Suprapubic skin (tissue), 4 donors: ENCODE results near the gene ASIC5. TPM values are rescaled to one million over a fixed set of nuclear protein-coding genes. Genes with fewer than 3 reads are reported as not detected.
A peak's percentile ranks its signal among the peaks of the same experiment; 100 is the strongest.
"Not testable (repeated sequence)": the region's sequence is repeated elsewhere in the genome, so short reads cannot be mapped to it uniquely, and the experiment has no call there.

Experiments used
- DNase-seq, 2 donors: peaks; one replicate each; pipeline ENCODE4 v3.0.0-alpha.2; 2019; ENCODE audit warnings: low spot score in 2 of 2
- H3K27ac ChIP-seq: fragments of 200-600 bp; sonication (generic); one replicate; pipeline ENCODE4 v1.5.1; 2019
- H3K27me3 ChIP-seq: fragments of 200-600 bp; sonication (generic); one replicate; pipeline ENCODE4 v1.5.1; 2019
- H3K36me3 ChIP-seq: fragments of 200-600 bp; sonication (generic); one replicate; pipeline ENCODE4 v1.5.1; 2019
- H3K4me1 ChIP-seq: fragments of 200-600 bp; sonication (generic); one replicate; pipeline ENCODE4 v1.5.1; 2019
- H3K4me3 ChIP-seq: fragments of 200-600 bp; sonication (generic); one replicate; pipeline ENCODE4 v1.5.1; 2019; ENCODE audit warnings: mild to moderate bottlenecking
- H3K9me3 ChIP-seq: fragments of 200-600 bp; sonication (generic); one replicate; pipeline ENCODE4 v1.5.1; 2019
- CTCF ChIP-seq, 2 donors: fragments of 200-600 bp in 1 of 2; fragments of 450-650 bp in 1 of 2; sonication (generic) in 1 of 2; IDR thresholded peaks; one replicate each; pipeline ENCODE4 v1.5.1; 2016 to 2019; ENCODE audit warnings: antibody characterized with exemption in 2 of 2, mild to moderate bottlenecking in 1 of 2, moderate library complexity in 1 of 2
- EP300 ChIP-seq: sonication (generic); formaldehyde crosslinking; IDR thresholded peaks from one replicate; pipeline ENCODE4 v1.6.1; 2017; ENCODE audit warnings: antibody characterized with exemption
- POLR2A ChIP-seq, 2 donors: fragments of 450-650 bp; IDR thresholded peaks; one replicate each; pipeline ENCODE4 v1.6.1; 2017; ENCODE audit warnings: antibody characterized with exemption in 2 of 2, mild to moderate bottlenecking in 2 of 2, moderate library complexity in 2 of 2
- POLR2AphosphoS5 ChIP-seq, 3 donors: sonication (generic); formaldehyde crosslinking; IDR thresholded peaks; one replicate each; pipeline ENCODE4 v1.6.1; 2017; ENCODE audit warnings: antibody characterized with exemption in 3 of 3
- WGBS: methylation state at CpG from one replicate; pipeline ENCODE4 v1.1.5; 2018; 5-methylcytosine and 5-hydroxymethylcytosine counted together
- total RNA-seq, 4 donors: library from RNA; depleted of rRNA; stranded (reverse); fragments of >200 nt; gene quantifications; one replicate each; pipeline ENCODE4 v1.1.0, GENCODE V29; 2016

The ASIC5 gene
- total RNA-seq, 4 donors from 2014 or later = not detected

GRCh38 chr4:155800685-155801343 is 65.3 kb downstream of the ASIC5 start:
- 84% methylated on average over 7 of the region's 7 CpGs for WGBS
- Histone ChIP-seq H3K36me3 (no peaks in the 10 kb centered on the region), H3K27me3 (no peaks in the 10 kb centered on the region), H3K27ac (no peak overlapping the region), H3K4me1 (no peaks in the 10 kb centered on the region), H3K9me3 (no peaks in the 10 kb centered on the region), H3K4me3 (no peak overlapping the region)
- no peak for DNase-seq
- TF ChIP-seq POLR2A (IDR thresholded peaks at IDR 0.05) (no peak), POLR2AphosphoS5 (IDR thresholded peaks at IDR 0.05) (no peak), EP300 (no peak), CTCF (IDR thresholded peaks at IDR 0.05) (no peak)

- TF ChIP-seq EP300 = no peak
- no peak for TF ChIP-seq CTCF (IDR thresholded peaks at IDR 0.05)
- TF ChIP-seq POLR2AphosphoS5 (IDR thresholded peaks at IDR 0.05) = no peak
- no peak for TF ChIP-seq POLR2A (IDR thresholded peaks at IDR 0.05)
- WGBS = 62% methylated on average over 8 of the region's 8 CpGs
- Histone ChIP-seq H3K4me3 (no peak overlapping the region), H3K27me3 (no peaks in the 10 kb centered on the region), H3K36me3 (no peaks in the 10 kb centered on the region), H3K4me1 (no peaks in the 10 kb centered on the region), H3K9me3 (no peaks in the 10 kb centered on the region), H3K27ac (no peak overlapping the region)
- no peak for DNase-seq
Observed at GRCh38 chr4:155799794-155800123, 66.3 kb downstream of the ASIC5 start.

- Histone ChIP-seq H3K27ac (no peak overlapping the region), H3K4me3 (no peak overlapping the region), H3K36me3 (no peaks in the 10 kb centered on the region), H3K4me1 (no peaks in the 10 kb centered on the region), H3K9me3 (no peaks in the 10 kb centered on the region), H3K27me3 (no peaks in the 10 kb centered on the region)
- 44% methylated on average over 5 of the region's 5 CpGs for whole genome bisulfite sequencing
- no peak for DNase-seq
- TF ChIP-seq POLR2A (IDR thresholded peaks at IDR 0.05) (no peak), POLR2AphosphoS5 (IDR thresholded peaks at IDR 0.05) (no peak), CTCF (IDR thresholded peaks at IDR 0.05) (no peak)
Observed at GRCh38 chr4:155799116-155799793, 66.8 kb downstream of the ASIC5 start.

- not testable (repeated sequence) for H3K9me3 ChIP-seq, H3K4me3 ChIP-seq, H3K27me3 ChIP-seq, H3K4me1 ChIP-seq, H3K36me3 ChIP-seq, DNase-seq, H3K27ac ChIP-seq
- WGBS = 94% methylated on average over 4 of the region's 4 CpGs
Observed at GRCh38 chr4:155797581-155797980, 68.5 kb downstream of the ASIC5 start.

GRCh38 chr4:155795991-155796390 is 70.1 kb downstream of the ASIC5 start:
- no peak overlapping the region for H3K4me3 ChIP-seq
- H3K36me3 ChIP-seq = no peaks in the 10 kb centered on the region
- WGBS = 65% methylated on average over 3 of the region's 3 CpGs
- DNase-seq = no peak
- no peaks in the 10 kb centered on the region for H3K4me1 ChIP-seq
- H3K9me3 ChIP-seq = no peaks in the 10 kb centered on the region
- no peaks in the 10 kb centered on the region for H3K27me3 ChIP-seq
- no peak overlapping the region for H3K27ac ChIP-seq
- TF ChIP-seq EP300 (no peak), CTCF (IDR thresholded peaks at IDR 0.05) (peak in 1 of 2 donors; percentile 15), POLR2AphosphoS5 (IDR thresholded peaks at IDR 0.05) (no peak)
